ENCODE data around the gene ZNF598.

GRCh38 chr16:1982013-1982433, 27.6 kb downstream of the ZNF598 start:
- TF ChIP-seq CTCF (IDR thresholded peaks at IDR 0.05) = no peak
- no peak for TF ChIP-seq REST (IDR thresholded peaks at IDR 0.05; ENCODE audit: low read depth, low read length)
- no peak for TF ChIP-seq FOSL2 (IDR thresholded peaks at IDR 0.05; ENCODE audit: borderline replicate concordance, low read depth)
- TF ChIP-seq EZH2phosphoT487 (IDR thresholded peaks at IDR 0.05; ENCODE audit: borderline replicate concordance, low read depth) = no peak
- no peak for TF ChIP-seq GABPA (IDR thresholded peaks at IDR 0.05; ENCODE audit: low read depth)
- no peak for TF ChIP-seq MAX (IDR thresholded peaks at IDR 0.05; ENCODE audit: low read depth)
- TF ChIP-seq YY1 (IDR thresholded peaks at IDR 0.05; ENCODE audit: low read depth) = no peak
- no peak for TF ChIP-seq TCF12 (IDR thresholded peaks at IDR 0.05)
- TF ChIP-seq SIN3A (IDR thresholded peaks at IDR 0.05; ENCODE audit: borderline replicate concordance, low read depth, low read length) = no peak
- no peak for TF ChIP-seq POLR2AphosphoS5 (IDR thresholded peaks at IDR 0.05; ENCODE audit: low read depth, low read length)
- no peak for TF ChIP-seq NRF1 (IDR thresholded peaks at IDR 0.05; ENCODE audit: low read depth, low read length)
- no peak for TF ChIP-seq MXI1 (IDR thresholded peaks at IDR 0.05; ENCODE audit: low read depth, low read length)
- TF ChIP-seq SMC3 (IDR thresholded peaks at IDR 0.05; ENCODE audit: low read depth, low read length) = no peak

All from SK-N-SH (cell line).